HUES48 (cell line): Measurements from ENCODE around the gene TMEM45B.
"Not testable (repeated sequence)": the region's sequence is repeated elsewhere in the genome, so short reads cannot be mapped to it uniquely, and the experiment has no call there.

ENCODE experiments used
- H3K27ac ChIP-seq: one replicate; pipeline ENCODE4 v1.7.0; 2013; ENCODE audit warnings: low read depth, low read length, inconsistent platforms
- H3K27me3 ChIP-seq: 2 replicates; pipeline ENCODE4 v1.6.1; 2013; ENCODE audit warnings: mild to moderate bottlenecking, low read length; ENCODE audit not compliant: control insufficient read depth, insufficient read depth
- H3K36me3 ChIP-seq: 2 replicates; pipeline ENCODE4 v1.6.1; 2013; ENCODE audit warnings: low read length; ENCODE audit not compliant: control insufficient read depth, insufficient read depth
- H3K4me1 ChIP-seq: 2 replicates; pipeline ENCODE4 v1.6.1; 2013; ENCODE audit warnings: mild to moderate bottlenecking, low read length; ENCODE audit not compliant: control insufficient read depth, insufficient read depth
- H3K4me3 ChIP-seq: 2 replicates; pipeline ENCODE4 v1.5.1; 2013; ENCODE audit warnings: mild to moderate bottlenecking, low read depth, low read length
- H3K9ac ChIP-seq: 2 replicates; pipeline ENCODE4 v1.6.1; 2013; ENCODE audit warnings: mild to moderate bottlenecking, low read depth, low read length, moderate library complexity
- H3K9me3 ChIP-seq: 2 replicates; pipeline ENCODE4 v1.6.1; 2013; ENCODE audit warnings: low read length; ENCODE audit not compliant: control insufficient read depth, insufficient read depth

The TMEM45B gene

GRCh38 chr11:129831227-129831626, 15.6 kb downstream of the TMEM45B start:
- not testable (repeated sequence) for H3K4me1 ChIP-seq, H3K9me3 ChIP-seq, H3K27me3 ChIP-seq, H3K4me3 ChIP-seq, H3K9ac ChIP-seq, H3K27ac ChIP-seq, H3K36me3 ChIP-seq

GRCh38 chr11:129833260-129833659, 17.6 kb downstream of the TMEM45B start:
- not testable (repeated sequence) for H3K27ac ChIP-seq, H3K4me1 ChIP-seq

DNA sequence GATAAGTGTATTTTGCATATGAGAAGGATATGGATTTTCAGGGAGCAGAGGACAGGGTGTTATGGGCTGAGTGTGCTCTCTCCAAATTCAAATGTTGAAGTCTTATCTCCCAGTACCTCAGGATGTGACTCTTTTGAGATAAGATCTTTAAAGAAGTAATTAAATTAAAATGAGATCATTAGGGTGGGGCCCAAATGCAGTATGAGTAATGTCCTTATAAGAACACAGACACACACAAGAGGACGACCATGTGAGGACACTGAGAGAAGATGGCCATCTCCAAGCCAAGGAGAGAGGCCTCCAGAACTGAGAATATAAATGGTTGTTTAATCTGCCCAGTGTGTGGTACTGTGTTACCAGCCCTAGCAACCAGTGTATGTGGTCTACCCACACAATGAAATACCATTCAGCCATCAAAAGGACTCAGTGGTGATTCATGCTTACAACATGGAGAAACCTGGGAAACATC, 20.8 kb downstream of the TMEM45B start:
- H3K9me3 ChIP-seq, H3K36me3 ChIP-seq, H3K4me1 ChIP-seq, H3K27me3 ChIP-seq, H3K9ac ChIP-seq, H3K4me3 ChIP-seq, H3K27ac ChIP-seq: not testable (repeated sequence)

More at GRCh38 chr11:129833260-129833659, 17.6 kb downstream of the TMEM45B start:
- H3K4me3 ChIP-seq, H3K9me3 ChIP-seq, H3K27me3 ChIP-seq, H3K36me3 ChIP-seq, H3K9ac ChIP-seq: not testable (repeated sequence)

- H3K4me3 ChIP-seq = no peak overlapping the region
- H3K27ac ChIP-seq = no peak overlapping the region
- H3K36me3 ChIP-seq = no peaks in the 10 kb centered on the region
- H3K9me3 ChIP-seq = no peaks in the 10 kb centered on the region
- no peaks in the 10 kb centered on the region for H3K27me3 ChIP-seq
- no peaks in the 10 kb centered on the region for H3K4me1 ChIP-seq
- H3K9ac ChIP-seq = no peak overlapping the region
These were observed 21.3 kb downstream of the TMEM45B start for GRCh38 chr11:129836979-129837378.

GRCh38 chr11:129840236-129840635, 24.6 kb downstream of the TMEM45B start:
- Histone ChIP-seq H3K36me3 (no peaks in the 10 kb centered on the region), H3K9me3 (no peaks in the 10 kb centered on the region), H3K4me3 (no peak overlapping the region), H3K4me1 (no peaks in the 10 kb centered on the region), H3K27ac (no peak overlapping the region), H3K27me3 (no peaks in the 10 kb centered on the region), H3K9ac (no peak overlapping the region)

DNA sequence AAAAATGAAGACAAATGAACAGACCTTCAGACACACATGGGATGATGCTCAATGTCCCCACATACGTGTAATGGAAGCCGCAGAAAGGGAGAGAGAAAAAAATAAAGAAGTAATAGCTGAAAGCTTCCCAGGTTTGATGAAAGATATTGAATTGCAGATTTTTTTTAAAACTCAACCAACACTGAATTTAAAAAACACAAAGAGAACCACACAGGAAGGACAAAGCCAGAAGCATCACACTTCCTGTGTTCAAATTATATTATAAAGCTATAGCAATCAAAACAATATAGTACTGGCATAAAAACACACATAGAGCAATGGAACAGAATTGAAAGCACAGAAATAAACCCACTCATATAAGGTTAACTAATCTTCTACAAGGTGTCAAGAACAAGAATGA, 26.5 kb downstream of the TMEM45B start:
- Histone ChIP-seq H3K9ac (no peak overlapping the region), H3K9me3 (no peaks in the 10 kb centered on the region), H3K4me3 (no peak overlapping the region), H3K27ac (no peak overlapping the region), H3K4me1 (no peaks in the 10 kb centered on the region), H3K27me3 (no peaks in the 10 kb centered on the region), H3K36me3 (no peaks in the 10 kb centered on the region)

GRCh38 chr11:129846508-129847335, 31.1 kb downstream of the TMEM45B start:
- no peak overlapping the region for H3K4me3 ChIP-seq
- no peak overlapping the region for H3K9ac ChIP-seq

GRCh38 chr11:129847361-129847760, 31.7 kb downstream of the TMEM45B start:
- H3K9ac ChIP-seq, H3K4me3 ChIP-seq, H3K36me3 ChIP-seq, H3K27ac ChIP-seq, H3K4me1 ChIP-seq, H3K9me3 ChIP-seq, H3K27me3 ChIP-seq: not testable (repeated sequence)

More at GRCh38 chr11:129846508-129847335, 31.1 kb downstream of the TMEM45B start:
- Histone ChIP-seq H3K4me1 (no peaks in the 10 kb centered on the region), H3K9me3 (no peaks in the 10 kb centered on the region), H3K27me3 (no peaks in the 10 kb centered on the region), H3K27ac (no peak overlapping the region), H3K36me3 (no peaks in the 10 kb centered on the region)

GRCh38 chr11:129849447-129850130, 33.9 kb downstream of the TMEM45B start:
- Histone ChIP-seq H3K27me3 (no peaks in the 10 kb centered on the region), H3K9me3 (no peaks in the 10 kb centered on the region), H3K36me3 (no peaks in the 10 kb centered on the region), H3K4me3 (no peak overlapping the region), H3K9ac (no peak overlapping the region), H3K27ac (no peak overlapping the region), H3K4me1 (no peaks in the 10 kb centered on the region)

DNA sequence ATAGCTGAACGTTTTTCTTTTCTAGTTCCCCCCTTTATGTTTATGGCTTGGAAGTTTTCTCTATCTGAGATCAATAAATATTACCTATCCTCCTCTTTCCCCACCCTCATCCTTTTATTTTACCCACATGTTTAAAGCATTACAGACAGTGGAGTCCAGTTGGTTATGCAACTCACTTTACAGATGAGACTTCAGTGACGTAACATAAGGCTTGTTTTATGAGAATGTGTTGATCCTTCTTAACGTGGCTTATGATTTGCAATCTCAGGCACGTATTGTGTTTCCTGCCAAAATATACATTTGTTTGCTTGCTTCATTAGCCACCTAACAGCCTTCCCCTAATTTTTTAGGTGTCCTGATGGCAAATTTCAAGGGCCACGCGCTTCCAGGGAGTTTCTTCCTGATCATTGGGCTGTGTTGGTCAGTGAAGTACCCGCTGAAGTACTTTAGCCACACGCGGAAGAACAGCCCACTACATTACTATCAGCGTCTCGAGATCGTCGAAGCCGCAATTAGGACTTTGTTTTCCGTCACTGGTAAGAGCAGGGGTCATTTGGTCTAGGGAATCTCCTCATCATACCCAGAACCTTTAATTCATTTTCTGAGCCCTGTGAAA, 36.6 kb downstream of the TMEM45B start:
- no peaks in the 10 kb centered on the region for H3K4me1 ChIP-seq
- H3K27me3 ChIP-seq = no peaks in the 10 kb centered on the region
- no peaks in the 10 kb centered on the region for H3K36me3 ChIP-seq
- H3K27ac ChIP-seq = no peak overlapping the region
- no peak overlapping the region for H3K4me3 ChIP-seq
- H3K9me3 ChIP-seq = no peaks in the 10 kb centered on the region
- no peak overlapping the region for H3K9ac ChIP-seq
